ENCODE data around the gene ADAM23. TPM values are rescaled to one million over a fixed set of nuclear protein-coding genes. Genes with fewer than 3 reads are reported as not detected.

Gene ADAM23
- total RNA-seq, 1 experiment from 2014 or later: 24.6 TPM

GRCh38 chr2:206410714-206411113 lies 32.6 kb upstream of the ADAM23 start:
- Mint-ChIP-seq H3K27ac (no peak overlapping the region), H3K36me3 (no peaks in the 10 kb centered on the region), H3K9me3 (peaks cover 26% of the 10 kb centered on the region), H3K27me3 (ENCODE audit: low read depth) (peaks cover 4% of the 10 kb centered on the region; the same call in 1 of the 2 replicates), H3K4me3 (no peak overlapping the region), H3K4me1 (no peaks in the 10 kb centered on the region)
- ChIA-PET POLR2A (no interaction called here), CTCF (no interaction called here)
- TF ChIP-seq NFATC4 (CRISPR knock-in tag; IDR thresholded peaks at IDR 0.05): no peak
- no peak for TF ChIP-seq AR (CRISPR knock-in tag; IDR thresholded peaks at IDR 0.05)
- TF ChIP-seq RORB (CRISPR knock-in tag; IDR thresholded peaks at IDR 0.05): no peak
- no peak for TF ChIP-seq RELA (CRISPR knock-in tag; IDR thresholded peaks at IDR 0.05; ENCODE audit: borderline replicate concordance)
- no peak for TF ChIP-seq SOX15 (CRISPR knock-in tag; IDR thresholded peaks at IDR 0.05)
- no peak for TF ChIP-seq GABPB1 (CRISPR knock-in tag; IDR thresholded peaks at IDR 0.05)
- no peak for TF ChIP-seq FOXJ3 (CRISPR knock-in tag; IDR thresholded peaks at IDR 0.05; ENCODE audit: borderline replicate concordance)
- no peak for TF ChIP-seq SP1 (CRISPR knock-in tag; conservative IDR thresholded peaks at IDR 0.05)
- TF ChIP-seq ZNF671 (CRISPR knock-in tag; IDR thresholded peaks at IDR 0.05): no peak
- TF ChIP-seq IRF2 (CRISPR knock-in tag; IDR thresholded peaks at IDR 0.05; ENCODE audit: borderline replicate concordance, low read depth): no peak
- TF ChIP-seq HMGA2 (CRISPR knock-in tag; IDR thresholded peaks at IDR 0.05): no peak
- TF ChIP-seq ZBTB21 (CRISPR knock-in tag; IDR thresholded peaks at IDR 0.05; ENCODE audit: borderline replicate concordance): no peak
- no peak for TF ChIP-seq ZNF396 (CRISPR knock-in tag; IDR thresholded peaks at IDR 0.05; ENCODE audit: borderline replicate concordance)
- TF ChIP-seq JUN (CRISPR knock-in tag; IDR thresholded peaks at IDR 0.05): no peak
- TF ChIP-seq, protein P1, sequence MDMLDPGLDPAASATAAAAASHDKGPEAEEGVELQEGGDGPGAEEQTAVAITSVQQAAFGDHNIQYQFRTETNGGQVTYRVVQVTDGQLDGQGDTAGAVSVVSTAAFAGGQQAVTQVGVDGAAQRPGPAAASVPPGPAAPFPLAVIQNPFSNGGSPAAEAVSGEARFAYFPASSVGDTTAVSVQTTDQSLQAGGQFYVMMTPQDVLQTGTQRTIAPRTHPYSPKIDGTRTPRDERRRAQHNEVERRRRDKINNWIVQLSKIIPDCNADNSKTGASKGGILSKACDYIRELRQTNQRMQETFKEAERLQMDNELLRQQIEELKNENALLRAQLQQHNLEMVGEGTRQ (CRISPR knock-in tag; IDR thresholded peaks at IDR 0.05): no peak
- no peak for TF ChIP-seq CREB1 (CRISPR knock-in tag; IDR thresholded peaks at IDR 0.05)
- TF ChIP-seq ZNF532 (CRISPR knock-in tag; IDR thresholded peaks at IDR 0.05; ENCODE audit: borderline replicate concordance): no peak
- no peak for TF ChIP-seq ZNF219 (CRISPR knock-in tag; IDR thresholded peaks at IDR 0.05; ENCODE audit: borderline replicate concordance)
- TF ChIP-seq ZNF425 (CRISPR knock-in tag; conservative IDR thresholded peaks at IDR 0.05): no peak
- no peak for TF ChIP-seq JAZF1 (CRISPR knock-in tag; IDR thresholded peaks at IDR 0.05)
- DNase-seq (ENCODE audit: low spot score) (no peak), ATAC-seq (no peak; the same call in 1 of the 2 replicates)

All from WTC11 (cell line).